Measurements from ENCODE around the gene RASGRP2.

The RASGRP2 gene

DNA sequence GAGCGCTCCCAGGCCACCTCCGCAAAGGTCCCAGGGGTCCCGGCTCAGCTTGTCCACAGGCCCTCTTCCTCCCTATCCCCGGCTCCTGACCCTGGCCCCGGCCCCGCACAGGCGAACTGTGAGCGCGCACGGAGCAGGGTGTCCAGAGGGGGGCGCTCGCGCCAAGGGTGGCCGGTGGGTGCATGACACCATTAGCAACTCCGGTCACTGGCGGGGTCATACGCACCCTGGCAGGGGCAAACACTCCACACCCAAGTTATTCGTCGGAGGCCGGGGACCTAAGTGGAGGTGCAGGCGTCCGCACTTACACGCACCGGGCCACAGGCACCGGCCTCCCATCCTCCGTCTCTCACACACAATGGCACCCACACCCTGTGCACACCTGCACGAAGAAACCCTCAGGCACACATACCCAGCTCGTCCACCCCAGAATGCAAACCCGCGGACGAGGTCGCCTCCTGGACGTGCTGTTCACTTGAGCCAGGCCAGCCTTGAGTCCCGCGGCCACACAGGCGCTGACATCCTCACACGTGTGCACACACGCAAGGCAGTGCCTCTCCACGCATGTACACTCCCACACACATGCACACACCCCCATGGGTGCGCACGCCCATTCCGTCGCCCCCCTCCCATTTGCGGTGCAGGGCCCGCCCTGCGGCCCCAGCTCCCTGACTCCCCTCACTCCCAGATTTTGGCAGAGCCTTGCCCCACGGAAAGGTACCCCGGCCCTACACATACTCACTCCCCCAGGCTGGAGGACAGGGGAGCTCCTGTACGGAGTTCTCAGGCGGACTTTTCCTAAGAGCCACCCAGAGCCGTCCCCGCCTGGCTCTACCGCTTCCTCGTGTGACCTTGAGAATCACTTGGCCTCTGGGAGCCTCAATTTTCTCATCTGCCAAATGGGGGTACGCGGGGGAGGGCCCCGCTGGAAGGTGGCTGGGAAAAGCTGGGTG, at the start of gene RASGRP2:
Gene RASGRP2, minus strand, starts transcription at position 552 of the 953 bp plus-strand sequence. CDS start 1,276 bp downstream, outside the sequence.
- peak; percentile 75 to 81 for DNase-seq

DNA sequence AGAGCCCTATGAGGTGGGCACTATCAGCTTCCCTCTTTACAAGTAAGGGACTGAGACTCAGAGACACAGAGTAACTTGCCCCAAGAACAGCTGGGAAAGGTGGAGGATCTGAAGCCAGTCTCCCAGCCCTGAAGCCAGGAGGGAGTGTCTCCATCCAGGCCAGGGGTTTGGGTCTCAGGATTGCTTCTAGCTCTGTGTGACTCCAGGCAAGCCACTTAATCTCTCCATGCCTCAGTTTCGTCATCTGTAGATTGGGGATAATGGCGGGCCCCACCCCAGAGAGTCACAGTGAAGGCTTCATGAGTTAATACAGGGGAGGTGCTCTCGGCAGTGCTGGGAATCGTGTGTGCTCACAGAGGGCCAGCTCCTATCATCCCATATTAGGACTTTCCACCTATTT, 48.5 kb upstream of the RASGRP2 start:
- DNase-seq: no peak

DNA sequence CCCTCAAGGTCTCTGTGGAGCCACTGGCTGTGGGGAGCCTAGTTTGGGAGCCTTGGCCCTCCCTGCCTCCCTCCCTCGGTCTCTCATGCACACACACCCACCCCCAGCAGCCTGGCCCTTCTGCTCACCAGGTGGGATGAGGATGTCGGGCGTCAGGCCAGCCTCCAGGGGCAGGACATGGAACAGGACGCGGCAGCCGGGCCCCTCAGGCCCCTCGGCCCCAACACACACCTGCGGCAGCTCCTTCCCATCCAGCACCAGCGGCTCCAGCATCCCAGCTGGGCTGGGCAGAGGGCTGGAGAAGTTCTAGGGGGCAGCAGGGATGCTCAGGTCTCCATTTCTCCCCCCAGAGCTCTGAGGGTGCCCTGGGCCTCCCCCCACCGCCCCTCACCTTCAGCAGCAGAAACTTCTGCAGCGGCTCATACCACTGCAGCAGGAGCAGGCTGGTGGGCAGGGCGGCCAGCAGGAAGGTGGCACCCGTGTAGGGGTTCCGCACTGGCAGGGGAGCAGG, 47.9 kb upstream of the RASGRP2 start:
- DNase-seq: no peak

DNA sequence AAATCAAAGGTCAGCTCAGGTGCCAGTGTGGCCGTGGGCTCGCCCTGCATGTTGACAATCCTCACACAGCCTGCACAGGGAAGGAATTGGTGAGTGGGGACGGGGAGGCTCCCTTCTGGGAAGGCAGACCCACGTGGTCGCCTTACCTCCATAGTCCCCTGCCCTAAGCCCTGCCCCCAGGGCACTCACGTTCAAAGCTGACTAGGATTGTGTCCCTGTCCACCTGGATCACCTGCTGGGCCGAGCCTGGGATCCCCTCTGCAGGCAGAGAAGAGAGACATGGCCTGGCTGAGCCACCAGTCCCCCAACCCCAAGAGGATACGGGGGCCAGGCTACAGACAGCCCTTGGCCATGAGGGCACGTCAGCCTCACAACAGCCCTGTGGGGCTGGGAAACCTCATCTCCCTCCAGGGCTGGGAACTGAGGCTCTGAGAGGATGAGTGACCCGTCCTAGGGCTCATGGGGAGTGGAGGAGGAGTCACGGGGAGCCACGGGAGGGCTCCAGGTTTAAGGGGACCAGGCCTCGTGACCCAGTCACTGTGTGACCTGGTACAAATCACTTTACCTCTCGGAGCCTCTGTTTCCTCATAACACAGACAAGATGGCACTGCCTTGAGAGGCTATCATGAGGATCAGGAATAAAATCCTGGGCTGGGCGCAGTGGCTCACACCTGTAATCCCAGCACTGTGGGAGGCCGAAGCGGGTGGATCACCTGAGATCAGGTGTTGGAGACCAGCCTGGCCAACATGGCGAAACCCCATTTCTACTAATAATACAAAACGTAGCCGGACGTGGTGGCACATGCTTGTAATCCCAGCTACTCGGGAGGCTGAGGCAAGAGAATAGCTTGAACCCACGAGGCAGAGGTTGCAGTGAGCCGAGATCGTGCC, 46.5 kb upstream of the RASGRP2 start:
- DNase-seq: no peak

DNA sequence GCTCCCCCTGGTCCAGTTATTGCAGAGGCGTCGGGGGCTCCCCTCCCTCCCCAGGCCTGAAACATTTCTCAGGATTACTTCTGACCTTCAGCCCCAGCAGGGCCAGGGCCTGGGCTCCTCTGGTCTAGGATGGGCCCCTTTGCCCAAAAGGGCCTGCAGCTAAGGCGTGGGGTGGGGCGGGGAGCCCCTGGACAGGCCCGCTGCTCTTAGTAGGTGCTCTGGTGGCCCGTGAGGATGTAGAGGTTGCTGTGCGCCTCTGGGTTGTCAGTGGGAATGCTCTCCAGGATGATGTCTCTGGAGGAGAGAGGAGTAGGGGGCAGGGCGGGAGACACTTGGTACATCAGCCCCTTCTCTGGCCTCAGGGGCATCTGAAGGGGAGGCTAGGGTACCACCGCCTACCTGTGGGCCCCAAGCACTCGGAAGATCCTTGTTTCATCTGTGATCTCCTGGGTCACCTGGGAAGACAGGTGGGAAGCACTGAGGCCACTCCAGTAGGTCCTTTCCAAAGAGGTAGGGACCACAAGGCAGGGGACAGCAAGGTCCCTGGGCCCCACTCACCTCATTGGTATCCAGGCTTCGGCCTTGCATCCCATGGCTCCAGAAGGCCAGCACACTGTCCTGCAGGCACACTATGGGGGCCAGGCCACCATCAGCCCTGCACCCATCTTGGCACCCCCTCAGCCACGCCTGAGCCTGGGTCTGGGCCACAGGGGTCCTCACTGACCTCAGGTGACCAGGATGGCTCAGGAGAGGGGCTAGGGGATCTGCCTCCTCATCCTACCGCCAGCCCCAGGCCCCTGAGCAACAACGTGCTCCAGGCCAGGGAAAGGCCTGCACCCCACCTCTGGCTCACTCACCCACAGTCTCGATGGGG, 45.6 kb upstream of the RASGRP2 start:
- no peak for DNase-seq

DNA sequence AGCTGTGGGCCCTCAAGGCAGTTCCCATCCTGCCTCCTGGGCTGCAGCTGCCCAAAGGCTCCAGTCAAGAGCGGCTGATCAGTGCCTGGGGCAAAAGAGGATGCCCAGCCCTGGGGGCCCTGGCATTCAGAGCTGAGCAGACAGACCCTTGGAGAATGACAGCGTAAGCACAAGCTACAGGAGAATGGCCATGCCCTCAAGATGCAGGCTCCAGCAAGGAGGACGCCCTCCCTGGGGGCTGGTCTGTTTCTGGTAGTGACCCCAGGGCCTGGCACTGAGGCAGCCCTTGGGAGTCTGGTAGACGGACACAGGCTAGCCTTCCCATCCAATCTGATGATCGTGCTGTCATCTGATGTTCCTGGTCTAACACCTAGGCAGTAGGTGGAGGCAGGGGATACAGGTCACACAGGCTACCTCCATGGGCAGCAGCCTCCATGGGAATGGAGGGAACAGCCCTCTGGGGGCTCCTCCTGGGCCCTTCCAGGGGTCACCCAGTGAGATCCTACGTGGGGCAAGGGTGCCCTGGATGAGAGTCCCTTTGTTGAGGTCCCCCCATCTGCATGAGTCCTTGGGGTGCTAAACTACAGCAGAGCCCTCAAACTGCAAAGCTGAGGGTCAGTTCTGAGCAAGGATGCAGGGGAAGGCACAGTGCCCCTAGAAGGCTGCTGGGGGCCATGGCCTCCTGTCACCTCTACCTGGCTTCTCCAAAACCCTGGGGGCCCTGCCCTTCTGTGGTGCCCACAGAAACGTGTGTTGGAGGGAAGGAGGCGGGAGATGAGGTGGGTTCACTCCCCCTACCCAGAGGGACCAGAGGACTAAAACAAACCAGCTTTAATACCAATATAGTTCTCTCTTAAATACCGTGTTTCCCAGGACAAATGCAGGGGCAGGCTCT, 44.6 kb upstream of the RASGRP2 start:
- DNase-seq: no peak

DNA sequence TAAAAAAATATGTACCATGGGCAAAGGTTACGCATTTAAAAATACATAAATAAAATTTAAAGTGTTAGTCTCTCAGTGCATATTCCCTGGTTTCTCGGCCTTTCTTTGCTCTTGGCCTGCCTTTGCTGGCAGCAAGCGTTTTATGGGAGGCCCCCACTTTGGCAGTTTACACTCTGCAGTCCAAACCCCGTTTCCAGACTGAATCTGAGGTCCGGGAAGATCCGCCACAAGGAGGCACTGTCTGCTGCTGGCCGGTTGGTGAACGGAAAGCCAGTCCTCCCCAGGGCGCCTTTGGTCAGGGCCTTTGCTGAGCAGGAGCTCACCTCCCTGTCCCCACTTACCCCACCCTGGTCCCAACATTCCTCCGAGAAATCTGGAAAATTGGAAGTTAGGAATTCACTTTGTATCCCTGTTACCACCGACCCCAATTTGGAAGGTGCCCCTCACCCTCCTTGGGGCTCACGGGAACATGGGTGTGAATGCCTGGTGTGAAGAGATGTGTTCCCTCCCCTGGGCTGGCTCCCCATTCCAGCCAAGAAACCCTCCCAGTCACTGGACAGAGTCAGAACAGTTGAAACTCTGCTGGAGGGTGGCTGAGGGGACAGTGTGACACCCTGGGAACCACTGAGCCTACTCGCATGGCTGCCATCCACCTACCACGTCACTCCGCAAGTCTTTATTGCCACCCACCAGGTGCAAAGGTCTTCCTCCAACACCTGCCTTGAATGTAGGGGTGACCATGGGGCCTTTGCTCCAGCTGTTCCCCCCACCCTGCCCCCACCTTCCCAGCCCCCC, 43.8 kb upstream of the RASGRP2 start:
- DNase-seq: peak; percentile 51 to 53

DNA sequence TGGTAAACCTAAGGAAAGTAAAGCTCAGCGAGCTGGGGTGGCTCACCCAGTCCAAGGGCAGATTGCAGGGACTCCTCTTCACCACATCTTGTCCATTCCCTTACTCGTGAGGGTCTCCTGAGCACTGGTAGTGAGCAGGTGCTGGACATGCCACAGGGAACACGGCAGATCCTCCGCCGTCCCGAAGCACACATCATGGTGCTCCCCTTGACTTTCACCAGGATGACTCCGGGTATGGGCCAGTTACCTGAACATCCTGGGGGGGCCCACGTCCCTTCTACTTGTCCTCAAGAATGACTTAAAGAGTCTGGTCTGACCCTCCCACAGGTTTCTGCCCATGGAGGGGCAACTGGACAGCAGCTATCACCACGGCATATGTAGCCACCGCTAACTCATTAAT, 42.4 kb upstream of the RASGRP2 start:
- DNase-seq: no peak

DNA sequence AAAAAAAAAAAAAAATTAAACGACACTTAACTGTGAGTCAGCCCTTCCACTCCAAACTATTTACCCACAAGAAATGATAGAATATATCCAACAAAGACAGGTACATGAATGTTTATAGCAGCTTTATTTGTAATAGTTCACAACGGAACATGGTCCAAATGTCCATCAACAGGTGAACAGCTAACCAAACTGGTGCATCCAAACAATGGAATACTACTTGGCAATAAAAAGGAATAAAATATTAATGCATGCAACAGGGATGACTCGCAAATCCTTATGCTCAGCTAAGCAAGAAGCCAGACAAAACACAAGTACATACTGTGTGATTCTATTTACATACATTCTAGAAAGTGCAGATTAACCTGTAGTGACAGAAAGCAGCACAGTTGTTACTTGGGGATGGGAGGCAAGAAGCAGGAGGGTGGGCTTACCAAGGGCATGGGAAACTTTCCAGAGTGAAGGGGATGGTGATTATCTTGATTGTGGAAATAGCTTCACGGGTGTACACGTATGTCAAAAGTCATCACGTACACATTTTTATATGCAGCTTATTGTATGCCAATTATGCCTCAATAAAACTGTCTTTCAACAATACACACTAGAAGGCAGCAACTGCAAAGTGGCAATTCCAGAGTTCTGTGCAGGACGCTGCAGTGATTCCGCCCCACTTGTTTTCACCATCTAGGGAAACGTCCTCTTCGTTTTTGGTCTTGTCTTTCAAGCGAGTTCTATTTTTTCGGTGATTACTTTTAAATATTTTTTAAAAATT, 41.1 kb upstream of the RASGRP2 start:
- no peak for DNase-seq

DNA sequence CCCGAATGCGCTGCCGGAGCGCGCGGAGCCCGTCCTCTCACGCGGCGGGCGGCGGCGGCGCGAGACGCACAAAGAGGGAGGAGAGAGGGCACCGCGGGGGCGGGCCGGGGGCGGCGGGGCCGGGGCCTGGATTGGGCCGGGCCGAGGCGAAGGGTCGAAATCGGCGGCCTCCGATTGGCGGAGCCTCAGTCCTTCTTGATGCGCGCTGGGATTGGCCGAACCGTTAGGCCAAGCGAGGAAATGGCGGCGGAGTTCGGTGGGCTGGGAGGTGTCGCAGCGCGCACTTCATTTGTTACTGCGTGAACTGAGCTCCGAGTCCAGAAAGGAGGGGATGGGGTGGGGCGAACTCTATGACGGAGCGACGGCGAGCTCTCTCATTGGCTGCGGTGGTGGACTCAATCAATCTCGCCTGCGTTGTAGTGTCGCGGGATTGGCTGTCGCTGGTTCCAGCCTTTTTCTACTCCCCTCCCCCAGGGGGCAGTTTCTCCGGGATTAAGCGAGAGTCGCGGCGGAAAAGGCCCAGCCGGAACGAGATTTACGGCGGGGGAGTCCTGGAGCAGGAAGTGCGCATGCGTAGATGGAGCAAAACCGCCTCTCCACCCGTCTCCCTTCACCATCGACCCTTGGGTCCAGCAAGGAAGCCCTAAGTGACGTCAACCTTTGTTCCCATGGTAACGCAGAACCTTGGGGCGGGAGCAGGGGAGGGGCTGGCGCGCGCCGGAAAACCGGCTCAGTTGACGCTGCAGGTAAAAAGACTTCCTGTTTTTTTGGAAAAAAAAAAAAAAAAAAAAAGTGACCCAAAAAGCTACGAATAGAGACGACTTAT, 34.7 kb upstream of the RASGRP2 start, which contains the start of gene SF1:
Gene SF1, minus strand, starts transcription at position 70 of the 826 bp plus-strand sequence. CDS start 150 bp downstream, outside the sequence.
- DNase-seq: peak; percentile 99

DNA sequence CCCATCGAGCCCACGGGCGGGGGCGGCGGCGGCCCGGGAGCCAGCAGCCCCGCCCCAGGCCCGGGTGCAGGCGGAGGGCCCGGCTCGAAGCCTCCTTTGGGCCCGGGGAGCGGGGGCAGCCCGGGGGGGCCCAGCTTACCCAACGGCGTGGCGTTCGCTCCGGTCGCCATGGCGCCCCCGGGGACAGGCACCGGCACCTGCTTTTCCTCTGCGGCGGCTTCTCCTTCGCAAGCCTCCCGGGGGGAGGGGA, 34.2 kb upstream of the RASGRP2 start:
- DNase-seq: no peak

DNA sequence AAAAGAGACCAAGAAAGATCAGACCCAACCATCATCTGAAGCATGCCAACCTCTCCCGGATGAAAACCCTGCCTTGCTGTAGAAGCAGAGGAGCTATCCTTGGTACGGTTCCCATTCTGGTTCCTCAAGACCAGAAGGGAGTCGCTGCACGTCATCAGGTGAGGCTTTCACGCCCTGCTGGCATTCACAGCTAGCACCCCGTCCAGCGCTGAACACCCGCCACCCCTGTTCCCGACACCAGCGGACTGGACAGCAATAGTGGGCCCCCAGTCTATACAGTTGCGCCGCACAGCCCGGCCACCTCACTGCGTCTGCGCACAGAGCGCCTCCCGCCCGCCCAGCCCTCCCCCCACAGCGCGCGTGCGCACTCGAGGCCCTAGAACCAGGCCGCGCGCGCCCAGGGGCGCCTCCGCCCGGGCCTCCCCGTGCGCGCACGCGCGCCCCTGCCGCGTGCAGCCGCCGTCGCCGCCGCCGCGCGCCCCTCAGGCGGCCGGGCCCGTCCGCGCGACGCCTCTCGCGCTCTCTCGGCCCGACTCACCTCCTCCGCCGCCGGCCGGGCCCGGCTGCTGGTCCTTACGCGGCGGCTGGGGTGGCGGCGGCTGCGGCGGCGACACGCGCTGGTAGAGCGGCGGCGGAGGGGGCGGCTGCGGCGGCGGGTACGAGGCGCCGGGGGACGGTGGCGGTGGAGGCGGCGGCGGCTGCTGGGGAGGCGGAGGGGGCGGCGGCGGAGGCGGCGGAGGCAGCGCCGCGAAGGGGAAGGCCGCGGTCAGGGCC, 33.7 kb upstream of the RASGRP2 start:
- DNase-seq: peak; percentile 35 to 60

DNA sequence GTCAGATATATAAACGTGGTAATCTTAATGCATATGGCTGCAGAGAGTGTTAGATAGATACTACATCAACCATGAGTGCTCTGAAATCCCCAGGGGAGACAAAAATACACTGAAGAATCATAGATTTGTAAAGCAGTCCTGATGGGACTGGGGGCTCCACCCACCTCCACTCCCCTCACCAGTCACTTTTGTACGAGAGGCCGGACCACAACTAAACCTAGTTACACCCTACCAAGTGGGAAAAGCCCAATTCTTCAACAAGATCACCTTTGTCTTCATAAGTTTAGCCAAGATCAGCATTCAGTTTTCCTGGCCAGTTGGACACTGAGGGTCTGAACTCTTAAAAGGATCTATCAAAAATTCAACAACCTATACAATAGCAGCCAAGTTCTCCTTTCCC, 32.9 kb upstream of the RASGRP2 start:
- DNase-seq: no peak

DNA sequence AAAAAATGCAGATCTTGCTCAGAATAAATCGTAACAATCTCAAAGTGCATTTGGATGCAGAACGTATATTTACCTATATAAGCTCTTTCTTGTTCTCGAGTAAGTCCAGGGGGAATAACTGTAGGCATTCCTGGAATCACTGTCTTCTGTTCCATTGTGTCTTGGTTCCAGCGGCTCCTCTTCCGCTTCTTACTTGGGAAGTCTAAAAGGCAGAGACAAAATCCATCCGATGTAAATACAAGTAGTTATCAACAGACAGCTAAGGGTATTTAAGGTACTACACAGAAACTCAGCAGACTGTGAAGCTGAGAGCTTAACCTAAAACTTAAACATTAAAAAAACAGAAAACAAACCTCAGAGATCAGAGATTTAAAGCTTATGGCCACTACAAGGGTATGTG, 32.5 kb upstream of the RASGRP2 start:
- DNase-seq: no peak

DNA sequence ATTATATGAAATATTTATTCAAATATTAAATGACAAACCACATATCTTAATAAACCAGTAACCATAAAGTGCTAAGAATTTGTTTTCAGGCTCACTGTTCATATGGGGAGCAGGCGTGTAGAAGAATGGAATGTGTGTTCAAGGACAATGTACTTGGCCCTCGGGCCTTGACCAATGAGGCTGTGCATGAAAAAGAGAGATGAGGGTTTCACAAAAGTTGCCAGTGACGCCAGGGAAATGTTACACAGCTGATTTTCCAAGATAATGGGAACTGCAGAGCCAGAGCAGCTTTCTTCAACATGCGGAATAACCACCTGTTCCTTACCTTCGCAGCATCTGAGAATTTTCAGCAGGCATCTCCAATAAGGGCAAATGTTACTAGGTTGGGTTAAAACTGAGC, 30.2 kb upstream of the RASGRP2 start:
- no peak for DNase-seq

DNA sequence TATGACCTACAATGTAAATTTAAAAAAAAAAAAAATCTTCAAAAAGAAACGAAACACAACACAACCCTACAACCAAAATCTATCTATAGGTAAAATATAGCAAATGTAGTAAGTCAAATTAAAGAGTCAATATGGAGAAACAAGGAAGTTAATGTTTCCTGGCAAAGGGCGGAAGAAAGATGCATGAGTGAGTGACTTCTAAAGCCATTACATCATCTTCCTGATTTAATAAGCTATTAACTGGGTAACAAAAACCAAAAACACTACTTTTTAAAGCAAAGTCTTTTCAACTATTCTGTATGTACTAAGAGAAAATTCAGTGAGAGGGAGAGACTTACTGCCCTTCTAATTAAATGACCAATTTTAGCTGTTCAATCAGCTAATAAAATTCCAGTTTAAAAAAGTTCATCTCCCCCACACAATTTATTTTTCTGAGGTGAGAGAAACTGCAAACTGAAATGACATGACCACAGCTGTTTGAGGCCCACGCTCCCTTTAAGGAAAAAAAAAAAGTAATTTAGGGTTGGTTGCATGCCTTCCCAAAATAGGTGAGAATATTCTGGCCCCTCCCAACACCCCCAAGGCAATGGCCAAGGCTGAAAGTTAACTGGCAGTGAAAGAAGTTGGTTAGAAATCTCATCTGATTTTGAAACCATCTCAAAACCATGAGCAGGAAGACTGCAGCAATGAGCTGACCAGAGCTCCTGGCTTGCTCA, 28.5 kb upstream of the RASGRP2 start:
- DNase-seq: peak; percentile 55 to 72

DNA sequence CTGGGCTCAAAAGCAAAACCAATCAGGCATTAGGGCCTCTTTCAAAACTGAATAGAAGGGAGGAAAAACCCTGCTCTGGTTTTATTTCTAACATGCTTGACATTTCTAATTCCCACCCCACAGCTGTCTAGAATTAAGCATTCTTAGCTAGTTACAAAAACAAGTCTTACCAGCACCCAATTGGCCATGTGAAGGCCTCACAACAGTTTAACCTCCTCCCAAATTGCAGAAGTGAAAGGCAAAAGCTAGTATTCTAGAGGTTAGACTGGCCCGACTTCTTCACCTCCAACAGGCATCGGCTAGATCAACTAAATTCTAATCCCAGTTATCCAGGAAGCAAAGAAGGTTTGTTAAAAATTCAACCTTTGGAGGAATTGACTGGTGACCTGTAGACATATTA, 27.9 kb upstream of the RASGRP2 start:
- DNase-seq: no peak
